ENCODE data around the gene ABCB8. TPM values are rescaled to one million over a fixed set of nuclear protein-coding genes. Genes with fewer than 3 reads are reported as not detected.
A peak's percentile ranks its signal among the peaks of the same experiment; 100 is the strongest.

The ABCB8 gene
- total and polyA plus RNA-seq, 12 donors = 15.5 to 62.3 (median 51.2) TPM

DNA sequence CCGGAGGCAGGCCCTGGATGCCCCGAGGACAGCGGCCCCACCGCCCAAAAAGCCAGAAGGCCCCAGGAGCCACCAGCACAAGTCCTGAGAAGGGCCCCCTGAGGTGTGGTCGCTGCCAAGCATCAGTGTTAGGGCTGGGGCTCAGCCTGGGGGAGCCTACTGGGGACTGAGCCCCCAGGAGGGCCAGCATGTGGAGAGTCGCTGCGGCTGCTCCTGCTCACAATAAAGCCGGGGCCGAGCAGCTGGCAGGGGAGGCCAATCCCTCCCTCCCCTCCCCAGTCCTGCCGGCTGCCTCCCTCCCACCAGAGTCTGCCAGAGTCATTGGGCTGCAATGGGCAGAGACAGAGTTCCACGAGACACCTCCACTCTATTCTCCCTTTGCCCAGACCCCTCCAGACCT lies 17.0 kb downstream of the ABCB8 start:
- WGBS, 4 donors = 86 to 94% (median 92%) methylated on average over 2 to 11 of the region's 11 CpGs
- Histone ChIP-seq H3K4me3 (no peak overlapping the region), H3K4me1 (replicated peaks in 1 of 2) (no peaks in the 10 kb centered on the region), H3K36me3 (replicated peaks in 1 of 2) (peaks cover 0 to 11% of the 10 kb centered on the region in 2 donors), H3K27ac (no peak overlapping the region), H3K27me3 (no peaks in the 10 kb centered on the region), H3K9me3 (replicated peaks in 1 of 3) (no peaks in the 10 kb centered on the region)
- no peak for TF ChIP-seq POLR2A (IDR thresholded peaks at IDR 0.05)
- TF ChIP-seq, protein P1, sequence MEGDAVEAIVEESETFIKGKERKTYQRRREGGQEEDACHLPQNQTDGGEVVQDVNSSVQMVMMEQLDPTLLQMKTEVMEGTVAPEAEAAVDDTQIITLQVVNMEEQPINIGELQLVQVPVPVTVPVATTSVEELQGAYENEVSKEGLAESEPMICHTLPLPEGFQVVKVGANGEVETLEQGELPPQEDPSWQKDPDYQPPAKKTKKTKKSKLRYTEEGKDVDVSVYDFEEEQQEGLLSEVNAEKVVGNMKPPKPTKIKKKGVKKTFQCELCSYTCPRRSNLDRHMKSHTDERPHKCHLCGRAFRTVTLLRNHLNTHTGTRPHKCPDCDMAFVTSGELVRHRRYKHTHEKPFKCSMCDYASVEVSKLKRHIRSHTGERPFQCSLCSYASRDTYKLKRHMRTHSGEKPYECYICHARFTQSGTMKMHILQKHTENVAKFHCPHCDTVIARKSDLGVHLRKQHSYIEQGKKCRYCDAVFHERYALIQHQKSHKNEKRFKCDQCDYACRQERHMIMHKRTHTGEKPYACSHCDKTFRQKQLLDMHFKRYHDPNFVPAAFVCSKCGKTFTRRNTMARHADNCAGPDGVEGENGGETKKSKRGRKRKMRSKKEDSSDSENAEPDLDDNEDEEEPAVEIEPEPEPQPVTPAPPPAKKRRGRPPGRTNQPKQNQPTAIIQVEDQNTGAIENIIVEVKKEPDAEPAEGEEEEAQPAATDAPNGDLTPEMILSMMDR (IDR thresholded peaks at IDR 0.05) = no peak
- no peak for DNase-seq
- intact Hi-C loops (cut with DNase I) = no loop called here

DNA sequence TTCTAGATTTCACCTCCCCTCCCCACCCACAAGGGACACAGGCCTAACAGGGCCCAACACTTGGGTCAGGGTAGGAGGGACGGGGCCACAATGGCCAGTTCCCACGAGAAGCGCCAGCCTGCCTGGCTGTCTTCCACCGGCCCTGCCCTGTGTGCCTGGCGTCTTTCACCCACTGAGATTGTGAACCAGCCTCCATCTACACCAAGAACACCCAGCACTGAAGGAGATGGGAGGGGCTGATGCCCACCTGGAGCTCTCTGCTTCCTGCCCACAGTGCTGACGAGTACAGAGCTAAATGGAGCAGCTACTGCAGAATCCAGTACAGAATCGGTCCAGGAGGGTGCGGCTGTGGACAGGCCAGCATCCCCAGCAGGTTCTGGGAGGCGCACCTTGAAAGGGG lies 17.7 kb downstream of the ABCB8 start:
- DNase-seq = no peak
- TF ChIP-seq, protein P1 (IDR thresholded peaks at IDR 0.05) = no peak
- TF ChIP-seq POLR2A (IDR thresholded peaks at IDR 0.05) = no peak
- Histone ChIP-seq H3K27ac (no peak overlapping the region), H3K4me1 (replicated peaks in 1 of 2) (peaks cover 0 to 2% of the 10 kb centered on the region in 2 donors), H3K4me3 (no peak overlapping the region), H3K36me3 (replicated peaks in 1 of 2) (peaks cover 0 to 11% of the 10 kb centered on the region in 2 donors), H3K27me3 (no peaks in the 10 kb centered on the region), H3K9me3 (replicated peaks in 1 of 3) (no peaks in the 10 kb centered on the region)
- WGBS, 4 donors = 86 to 87% (median 86%) methylated on average over 3 to 9 of the region's 9 CpGs
- intact Hi-C loops (cut with DNase I) = no loop called here

- 48 to 60% (median 57%) methylated on average over 12 to 14 of the region's 14 CpGs for WGBS, 4 donors
- Histone ChIP-seq H3K27me3 (no peaks in the 10 kb centered on the region), H3K4me1 (replicated peaks in 1 of 2) (peaks cover 0 to 3% of the 10 kb centered on the region in 2 donors), H3K9me3 (replicated peaks in 1 of 3) (no peaks in the 10 kb centered on the region), H3K4me3 (no peak overlapping the region), H3K36me3 (replicated peaks in 1 of 2) (peaks cover 0 to 11% of the 10 kb centered on the region in 2 donors), H3K27ac (no peak overlapping the region)
- peak in 1 of 7 donors; percentile 44 for DNase-seq
- TF ChIP-seq, protein P1 (IDR thresholded peaks at IDR 0.05) = no peak
- intact Hi-C loops (cut with DNase I) = no loop called here
Observed at GRCh38 chr7:151046603-151047573, 18.6 kb downstream of the ABCB8 start.

- TF ChIP-seq, protein P1 (IDR thresholded peaks at IDR 0.05) = no peak
- TF ChIP-seq POLR2A (IDR thresholded peaks at IDR 0.05) = no peak
- 65 to 76% (median 70%) methylated on average over 12 to 22 of the region's 22 CpGs for WGBS, 4 donors
- no peak for DNase-seq
- Histone ChIP-seq H3K27me3 (no peaks in the 10 kb centered on the region), H3K27ac (no peak within 1 kb of the TSS), H3K9me3 (replicated peaks in 1 of 3) (no peaks in the 10 kb centered on the region), H3K36me3 (replicated peaks in 1 of 2) (peaks cover 0 to 11% of the 10 kb centered on the region in 2 donors), H3K4me3 (no peak within 1 kb of the TSS), H3K4me1 (replicated peaks in 1 of 2) (peaks cover 0 to 3% of the 10 kb centered on the region in 2 donors)
- intact Hi-C loops (cut with DNase I) = no loop called here
Observed at GRCh38 chr7:151047976-151048815, 19.9 kb downstream of the ABCB8 start, which contains the start of gene ASIC3. Gene ASIC3, plus strand, starts transcription at chr7:151048531. Its CDS starts 355 bp downstream, at chr7:151048886.
